Caco-2 (cell line): ENCODE data around the gene POLR3G. TPM values are rescaled to one million over a fixed set of nuclear protein-coding genes. Genes with fewer than 3 reads are reported as not detected.

Source experiments
- BruUV-seq: library from RNA; stranded (reverse); fragments of 400-500 nt; replicated peaks from 2 replicates; lab custom pipeline; 2021; lab: Mats Ljungman, UMichigan
- CTCF ChIA-PET: fragments of 300-600 bp; sonication (Branson Sonifier 250); formaldehyde crosslinking; loops from one replicate; lab custom pipeline; 2022; ENCODE audit warnings: antibody characterized with exemption; lab: Charles Lee
- POLR2A ChIA-PET: fragments of 300-600 bp; sonication (Branson Sonifier 250); formaldehyde crosslinking; loops from one replicate; lab custom pipeline; 2022; ENCODE audit warnings: antibody characterized with exemption; lab: Charles Lee
- DNase-seq, 2 experiments: peaks; one replicate each; pipeline versions ENCODE4 v3.0.0 to v3.0.0-alpha.2; 2020 to 2022
- H3K27me3 ChIP-seq: replicated peaks from 2 replicates; pipeline ENCODE4 v1.6.0; 2011; ENCODE audit warnings: low read length; ENCODE audit not compliant: control insufficient read depth, insufficient read depth
- H3K36me3 ChIP-seq: 2 replicates; pipeline ENCODE4 v1.5.1; 2011; ENCODE audit warnings: low read length; ENCODE audit not compliant: control insufficient read depth, insufficient read depth
- H3K4me1 ChIP-seq: fragments of 250-450 bp; sonication (Bioruptor Pico); 2 replicates; pipeline ENCODE4 v1.5.1; 2020; ENCODE audit warnings: mild to moderate bottlenecking
- H3K4me3 ChIP-seq: 2 replicates; pipeline ENCODE4 v1.5.1; 2011; ENCODE audit warnings: low read depth, mild to moderate bottlenecking, control low read depth, low read length
- H3K9me3 ChIP-seq: fragments of 250-450 bp; sonication (Bioruptor Pico); 2 replicates; pipeline ENCODE4 v1.5.1; 2020; ENCODE audit warnings: mild to moderate bottlenecking, moderate library complexity
- H3K27ac Mint-ChIP-seq: one replicate; pipeline ENCODE4 v1.8.0; 2022; ENCODE audit warnings: mixed read lengths; ENCODE audit not compliant: unreplicated experiment
- H3K27me3 Mint-ChIP-seq: one replicate; pipeline ENCODE4 v1.8.0; 2022; ENCODE audit warnings: mixed read lengths; ENCODE audit not compliant: insufficient read depth, unreplicated experiment
- H3K36me3 Mint-ChIP-seq: one replicate; pipeline ENCODE4 v1.8.0; 2022; ENCODE audit warnings: mild to moderate bottlenecking, mixed read lengths; ENCODE audit not compliant: insufficient read depth, unreplicated experiment
- H3K4me1 Mint-ChIP-seq: one replicate; pipeline ENCODE4 v1.8.0; 2022; ENCODE audit warnings: low read depth, mixed read lengths; ENCODE audit not compliant: unreplicated experiment
- H3K4me3 Mint-ChIP-seq: one replicate; pipeline ENCODE4 v1.8.0; 2022; ENCODE audit warnings: mild to moderate bottlenecking, moderate library complexity, mixed read lengths; ENCODE audit not compliant: unreplicated experiment
- H3K9me3 Mint-ChIP-seq: one replicate; pipeline ENCODE4 v1.8.0; 2022; ENCODE audit warnings: mixed read lengths; ENCODE audit not compliant: unreplicated experiment
- CTCF ChIP-seq, 2 experiments: fragments of 200-600 bp in 1 of 2; IDR thresholded peaks; 1 replicate in 1 of 2; 2 replicates in 1 of 2; pipeline versions ENCODE4 v1.5.1 to v1.8.0; 2011 to 2022; ENCODE audit warnings: antibody characterized with exemption in 1 of 2, control low read depth in 1 of 2, inconsistent platforms in 1 of 2, low read depth in 1 of 2, low read length in 1 of 2, mild to moderate bottlenecking in 1 of 2, moderate library complexity in 1 of 2; ENCODE audit not compliant: insufficient read depth in 1 of 2, severe bottlenecking in 1 of 2, unreplicated experiment in 1 of 2
- intact Hi-C: fragments of 100-400 bp; cut with micrococcal nuclease; formaldehyde crosslinking; loops from one replicate; pipeline ENCODE4 v1.10.0; 2022; ENCODE audit not compliant: unreplicated experiment
- total RNA-seq: library from RNA; stranded (reverse); gene quantifications from 2 replicates; pipeline ENCODE4 v1.2.3, GENCODE V29; 2022

POLR3G gene
- total RNA-seq, 1 experiment from 2014 or later: 5.4 TPM

- Mint-ChIP-seq H3K4me3 (no peak overlapping the region), H3K27ac (no peak overlapping the region), H3K27me3 (no peaks in the 10 kb centered on the region), H3K4me1 (peaks cover 6% of the 10 kb centered on the region), H3K9me3 (no peaks in the 10 kb centered on the region), H3K36me3 (no peaks in the 10 kb centered on the region)
- DNase-seq: no peak
- CTCF ChIA-PET: no interaction called here
- Histone ChIP-seq H3K4me1 (0 out of 2 replicates have a peak, but pooled peaks cover 7% of the 10 kb centered on the region), H3K4me3 (no peak overlapping the region), H3K27me3 (no peaks in the 10 kb centered on the region), H3K36me3 (no peaks in the 10 kb centered on the region), H3K9me3 (no peaks in the 10 kb centered on the region)
- BruUV-seq: no TSS peak
- POLR2A ChIA-PET: no interaction called here
- no peak for TF ChIP-seq CTCF (IDR thresholded peaks at IDR 0.05; ENCODE audit: insufficient read depth in 1 of 2, low read depth in 1 of 2, low read length in 1 of 2, severe bottlenecking in 1 of 2, unreplicated experiment in 1 of 2)
- intact Hi-C loops: no loop called here
Observed at GRCh38 chr5:90503596-90503995, 28.9 kb downstream of the POLR3G start.

GRCh38 chr5:90504743-90505142, 30.1 kb downstream of the POLR3G start:
- Mint-ChIP-seq H3K9me3 (no peaks in the 10 kb centered on the region), H3K27ac (no peak overlapping the region), H3K27me3 (no peaks in the 10 kb centered on the region), H3K4me1 (peaks cover 6% of the 10 kb centered on the region), H3K36me3 (no peaks in the 10 kb centered on the region), H3K4me3 (no peak overlapping the region)
- Histone ChIP-seq H3K4me3 (no peak overlapping the region), H3K4me1 (0 out of 2 replicates have a peak, but pooled peaks cover 7% of the 10 kb centered on the region), H3K9me3 (no peaks in the 10 kb centered on the region), H3K36me3 (no peaks in the 10 kb centered on the region), H3K27me3 (no peaks in the 10 kb centered on the region)
- no TSS peak for BruUV-seq
- POLR2A ChIA-PET: no interaction called here
- CTCF ChIA-PET: no interaction called here
- no peak for DNase-seq
- no peak for TF ChIP-seq CTCF (IDR thresholded peaks at IDR 0.05; ENCODE audit: insufficient read depth in 1 of 2, low read depth in 1 of 2, low read length in 1 of 2, severe bottlenecking in 1 of 2, unreplicated experiment in 1 of 2)
- intact Hi-C loops: no loop called here

GRCh38 chr5:90506221-90506620, 31.6 kb downstream of the POLR3G start:
- no peak for TF ChIP-seq CTCF (IDR thresholded peaks at IDR 0.05; ENCODE audit: insufficient read depth in 1 of 2, low read depth in 1 of 2, low read length in 1 of 2, severe bottlenecking in 1 of 2, unreplicated experiment in 1 of 2)
- Mint-ChIP-seq H3K27ac (no peak overlapping the region), H3K27me3 (no peaks in the 10 kb centered on the region), H3K4me1 (peaks cover 6% of the 10 kb centered on the region), H3K4me3 (no peak overlapping the region), H3K36me3 (no peaks in the 10 kb centered on the region), H3K9me3 (no peaks in the 10 kb centered on the region)
- CTCF ChIA-PET: no interaction called here
- Histone ChIP-seq H3K36me3 (no peaks in the 10 kb centered on the region), H3K4me1 (0 out of 2 replicates have a peak, but pooled peaks cover 7% of the 10 kb centered on the region), H3K9me3 (no peaks in the 10 kb centered on the region), H3K4me3 (no peak overlapping the region), H3K27me3 (no peaks in the 10 kb centered on the region)
- BruUV-seq: no TSS peak
- POLR2A ChIA-PET: no interaction called here
- intact Hi-C loops: no loop called here
- DNase-seq: no peak
